Keratinocyte (primary cell): ENCODE measurements around the gene FLNA. TPM values are rescaled to one million over a fixed set of nuclear protein-coding genes. Genes with fewer than 3 reads are reported as not detected.
A peak's percentile ranks its signal among the peaks of the same experiment; 100 is the strongest.

Experiments used
- DNase-seq: peaks from one replicate; pipeline ENCODE4 v3.0.0-alpha.2; 2011; ENCODE audit warnings: low read depth, missing footprints, low spot score
- FAIRE-seq: peaks from 2 replicates; lab custom pipeline; 2011; peaks lifted over from hg19 to GRCh38; lab: Jason Lieb, UNC
- H2AFZ ChIP-seq: 2 replicates; pipeline ENCODE4 v1.6.0; 2012; ENCODE audit warnings: low read length, control low read depth, inconsistent platforms; ENCODE audit not compliant: control insufficient read depth
- H3K27ac ChIP-seq: 2 replicates; pipeline ENCODE4 v1.5.1; 2011; ENCODE audit warnings: low read length; ENCODE audit not compliant: control insufficient read depth, insufficient read depth
- H3K27me3 ChIP-seq: 3 replicates; pipeline ENCODE4 v1.6.0; 2011; ENCODE audit warnings: low read length; ENCODE audit not compliant: control insufficient read depth, insufficient read depth; ENCODE audit errors: extremely low read depth
- H3K36me3 ChIP-seq, 2 experiments: 2 replicates in 1 of 2; 3 replicates in 1 of 2; pipeline ENCODE4 v1.5.1; 2011; ENCODE audit warnings: low read length in 2 of 2, mild to moderate bottlenecking in 1 of 2; ENCODE audit not compliant: control insufficient read depth in 2 of 2, insufficient read depth in 2 of 2; ENCODE audit errors: extremely low read depth in 1 of 2
- H3K4me1 ChIP-seq: 3 replicates; pipeline ENCODE4 v1.5.1; 2011; ENCODE audit warnings: low read length; ENCODE audit not compliant: control insufficient read depth, insufficient read depth; ENCODE audit errors: extremely low read depth
- H3K4me2 ChIP-seq: 3 replicates; pipeline ENCODE4 v1.6.0; 2011; ENCODE audit warnings: low read depth, low read length; ENCODE audit not compliant: control insufficient read depth, insufficient read depth; ENCODE audit errors: extremely low read depth
- H3K4me3 ChIP-seq, 3 experiments: fragments of 200-600 bp in 1 of 3; sonication (generic) in 1 of 3; 2 replicates in 2 of 3; 3 replicates in 1 of 3; pipeline ENCODE4 v1.5.1; 2011 to 2016; ENCODE audit warnings: low read length in 3 of 3, mild to moderate bottlenecking in 3 of 3, control low read depth in 2 of 3, inconsistent platforms in 1 of 3, low read depth in 1 of 3, mixed read lengths in 1 of 3, mixed run types in 1 of 3, moderate library complexity in 1 of 3; ENCODE audit not compliant: control insufficient read depth in 2 of 3, insufficient read depth in 2 of 3; ENCODE audit errors: extremely low read depth in 1 of 3
- H3K79me2 ChIP-seq: 2 replicates; pipeline ENCODE4 v1.6.0; 2012; ENCODE audit warnings: low read length; ENCODE audit not compliant: control insufficient read depth, insufficient read depth
- H3K9ac ChIP-seq: 3 replicates; pipeline ENCODE4 v1.6.0; 2011; ENCODE audit warnings: low read length; ENCODE audit not compliant: control insufficient read depth, insufficient read depth; ENCODE audit errors: extremely low read depth
- H3K9me1 ChIP-seq: 3 replicates; pipeline ENCODE4 v1.6.0; 2011; ENCODE audit warnings: low read length; ENCODE audit not compliant: control insufficient read depth, insufficient read depth; ENCODE audit errors: extremely low read depth
- H3K9me3 ChIP-seq: 2 replicates; pipeline ENCODE4 v1.5.1; 2012; ENCODE audit warnings: low read depth, low read length; ENCODE audit not compliant: control insufficient read depth
- H4K20me1 ChIP-seq: 3 replicates; pipeline ENCODE4 v1.6.0; 2011; ENCODE audit warnings: low read length; ENCODE audit not compliant: control insufficient read depth, insufficient read depth; ENCODE audit errors: extremely low read depth
- EZH2 ChIP-seq: IDR thresholded peaks from one replicate; pipeline ENCODE4 v1.6.1; 2012; ENCODE audit warnings: inconsistent platforms, mild to moderate bottlenecking, low read length, moderate library complexity
- dilution Hi-C: fragments of 300-500 bp; cut with MboI; formaldehyde crosslinking; loops from one replicate; pipeline ENCODE4 v1.7.0; 2020; ENCODE audit warnings: low sequenced_read_pairs; ENCODE audit not compliant: extremely low pct_ligation_motif_present
- polyA plus RNA-seq, 5 experiments: library from polyadenylated mRNA; depleted of rRNA in 3 of 5; stranded (reverse) in 3 of 5; stranded (forward) in 1 of 5; unstranded in 1 of 5; fragments of >200 nt; gene quantifications; 1 replicate in 1 of 5; 2 replicates in 3 of 5; 3 replicates in 1 of 5; pipeline versions ENCODE4 v1.2.1 to v1.2.3, GENCODE V29; 2011 to 2012; ENCODE audit warnings: missing spikeins in 2 of 5, low read depth in 1 of 5, low replicate concordance in 1 of 5
- TF ChIP-seq, protein P1 (sequence below), 3 experiments: IDR thresholded peaks in 1 of 3; conservative IDR thresholded peaks in 1 of 3; optimal IDR thresholded peaks in 1 of 3; 2 replicates in 2 of 3; 3 replicates in 1 of 3; pipeline versions ENCODE3 to v1.5.1; 2011; ENCODE audit warnings: low read length in 3 of 3, mild to moderate bottlenecking in 3 of 3, moderate library complexity in 2 of 3, control low read depth in 1 of 3, inconsistent platforms in 1 of 3; ENCODE audit not compliant: insufficient read depth in 2 of 3; ENCODE audit errors: extremely low read depth in 1 of 3

Gene FLNA
- polyA plus RNA-seq, 1 donor (not counting 4 experiments of a cell fraction or from before 2014, with no cell fraction given): 245 TPM

DNA sequence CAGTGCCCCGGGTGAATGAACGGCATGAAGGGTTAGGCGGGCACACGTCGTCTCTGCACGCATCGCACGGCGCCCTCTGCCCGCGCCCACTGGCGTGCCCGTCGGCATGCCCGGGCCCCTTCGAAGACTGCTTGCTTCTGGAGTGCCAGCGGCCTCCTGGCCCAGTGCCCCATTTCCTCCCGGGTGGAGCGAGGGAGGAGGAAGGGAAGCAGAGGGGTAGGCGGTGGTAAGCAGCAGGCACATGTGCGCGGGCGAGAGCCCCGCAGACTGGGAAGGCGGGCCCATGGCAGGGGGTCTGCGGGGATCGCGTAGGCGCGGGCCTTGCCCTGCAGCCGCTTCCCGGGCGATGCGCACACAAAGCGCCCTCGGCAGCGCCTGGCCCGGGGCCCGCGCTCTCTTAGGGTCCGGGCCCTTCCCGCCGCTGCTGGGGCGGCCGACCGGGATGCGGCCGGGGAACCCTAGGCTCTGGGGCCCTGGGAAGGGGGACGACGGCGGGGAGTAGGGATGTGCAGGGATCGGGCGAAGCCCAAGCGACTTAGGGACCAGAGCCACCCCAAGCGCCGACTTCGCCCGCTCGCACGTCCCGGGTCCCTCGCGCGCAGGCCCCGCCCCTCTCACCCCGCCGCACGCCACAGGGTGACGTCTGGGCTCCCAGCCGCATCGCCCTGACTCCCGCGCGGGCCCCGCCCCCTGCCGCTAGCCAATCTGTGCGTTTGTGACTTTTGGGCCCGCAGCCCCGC, 3.8 kb upstream of the FLNA start:
- Histone ChIP-seq H3K9ac (peak overlapping the region; percentile 72), H3K79me2 (peaks cover 13% of the 10 kb centered on the region), H3K27ac (peak overlapping the region; percentile 76), H3K9me1 (no peaks in the 10 kb centered on the region), H3K9me3 (peaks cover 2% of the 10 kb centered on the region), H3K4me1 (peaks cover 22% of the 10 kb centered on the region), H4K20me1 (no peaks in the 10 kb centered on the region), H2AFZ (peak overlapping the region; percentile 15), H3K4me3 (peak overlapping the region; percentile 18 to 43 (median 41)), H3K36me3 (peaks cover 1 to 10% of the 10 kb centered on the region in 2 experiments), H3K27me3 (no peaks in the 10 kb centered on the region), H3K4me2 (peak overlapping the region; percentile 54)
- FAIRE-seq (no peak), DNase-seq (no peak)
- dilution Hi-C loops: no loop called here
- TF ChIP-seq EZH2: no peak
- TF ChIP-seq, protein P1, sequence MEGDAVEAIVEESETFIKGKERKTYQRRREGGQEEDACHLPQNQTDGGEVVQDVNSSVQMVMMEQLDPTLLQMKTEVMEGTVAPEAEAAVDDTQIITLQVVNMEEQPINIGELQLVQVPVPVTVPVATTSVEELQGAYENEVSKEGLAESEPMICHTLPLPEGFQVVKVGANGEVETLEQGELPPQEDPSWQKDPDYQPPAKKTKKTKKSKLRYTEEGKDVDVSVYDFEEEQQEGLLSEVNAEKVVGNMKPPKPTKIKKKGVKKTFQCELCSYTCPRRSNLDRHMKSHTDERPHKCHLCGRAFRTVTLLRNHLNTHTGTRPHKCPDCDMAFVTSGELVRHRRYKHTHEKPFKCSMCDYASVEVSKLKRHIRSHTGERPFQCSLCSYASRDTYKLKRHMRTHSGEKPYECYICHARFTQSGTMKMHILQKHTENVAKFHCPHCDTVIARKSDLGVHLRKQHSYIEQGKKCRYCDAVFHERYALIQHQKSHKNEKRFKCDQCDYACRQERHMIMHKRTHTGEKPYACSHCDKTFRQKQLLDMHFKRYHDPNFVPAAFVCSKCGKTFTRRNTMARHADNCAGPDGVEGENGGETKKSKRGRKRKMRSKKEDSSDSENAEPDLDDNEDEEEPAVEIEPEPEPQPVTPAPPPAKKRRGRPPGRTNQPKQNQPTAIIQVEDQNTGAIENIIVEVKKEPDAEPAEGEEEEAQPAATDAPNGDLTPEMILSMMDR (optimal IDR thresholded peaks at IDR 0.05 in 1 of 3, IDR thresholded peaks at IDR 0.05 in 1 of 3, conservative IDR thresholded peaks at IDR 0.05 in 1 of 3; ENCODE audit: extremely low read depth in 1 of 3, insufficient read depth in 2 of 3, low read length in 3 of 3): no peak

GRCh38 chrX:154376774-154377173, 2.3 kb upstream of the FLNA start:
- dilution Hi-C loops: no loop called here
- no peak for FAIRE-seq
- Histone ChIP-seq H3K4me3 (no peak overlapping the region), H3K4me1 (peaks cover 33% of the 10 kb centered on the region), H4K20me1 (no peaks in the 10 kb centered on the region), H3K79me2 (peaks cover 13% of the 10 kb centered on the region), H3K27ac (no peak overlapping the region), H3K9ac (no peak overlapping the region), H3K9me1 (no peaks in the 10 kb centered on the region), H3K9me3 (peaks cover 2% of the 10 kb centered on the region), H3K36me3 (peaks cover 1 to 9% of the 10 kb centered on the region in 2 experiments), H2AFZ (no peak overlapping the region), H3K4me2 (no peak overlapping the region), H3K27me3 (no peaks in the 10 kb centered on the region)
- no peak for TF ChIP-seq EZH2
- TF ChIP-seq, protein P1 (optimal IDR thresholded peaks at IDR 0.05 in 1 of 3, IDR thresholded peaks at IDR 0.05 in 1 of 3, conservative IDR thresholded peaks at IDR 0.05 in 1 of 3; ENCODE audit: extremely low read depth in 1 of 3, insufficient read depth in 2 of 3, low read length in 3 of 3): no peak
- no peak for DNase-seq
